Activated CD4-positive, alpha-beta T cell treated with anti-CD3 and anti-CD28 coated beads, Interleukin-2, amount 50 U/mL, for 1 hour (primary cell): ENCODE data around the gene ORMDL2.
"Not testable (repeated sequence)": the region's sequence is repeated elsewhere in the genome, so short reads cannot be mapped to it uniquely, and the experiment has no call there.

Experiments used
- DNase-seq: peaks from one replicate; pipeline ENCODE4 v3.0.0-alpha.2; 2020

The ORMDL2 gene

GRCh38 chr12:55829967-55830600, 12.2 kb downstream of the ORMDL2 start:
- DNase-seq = no peak

GRCh38 chr12:55830601-55831446, 13.0 kb downstream of the ORMDL2 start:
- DNase-seq = peak; percentile 44

GRCh38 chr12:55831447-55831815, 13.6 kb downstream of the ORMDL2 start:
- no peak for DNase-seq

- no peak for DNase-seq
These were observed 15.2 kb downstream of the ORMDL2 start for GRCh38 chr12:55833056-55833455.

GRCh38 chr12:55834400-55834799, 16.6 kb downstream of the ORMDL2 start:
- not testable (repeated sequence) for DNase-seq

GRCh38 chr12:55838361-55838760, 20.5 kb downstream of the ORMDL2 start:
- no peak for DNase-seq

GRCh38 chr12:55839345-55840140, 21.7 kb downstream of the ORMDL2 start:
- DNase-seq = no peak

- DNase-seq = no peak
These were observed 22.9 kb downstream of the ORMDL2 start for GRCh38 chr12:55840581-55841351.

GRCh38 chr12:55842681-55843429, 25.0 kb downstream of the ORMDL2 start, which contains the start of gene MMP19:
Gene MMP19, minus strand, starts transcription at chr12:55842936. Its CDS starts 106 bp downstream, at chr12:55842830.
- DNase-seq = no peak

- DNase-seq = no peak
These were observed 25.6 kb downstream of the ORMDL2 start for GRCh38 chr12:55843431-55843830.

GRCh38 chr12:55844961-55845360, 27.1 kb downstream of the ORMDL2 start:
- DNase-seq = no peak

- DNase-seq = no peak
These were observed 27.5 kb downstream of the ORMDL2 start for GRCh38 chr12:55845361-55845760.

GRCh38 chr12:55845785-55846496, 28.1 kb downstream of the ORMDL2 start:
- no peak for DNase-seq

- no peak for DNase-seq
These were observed 29.2 kb downstream of the ORMDL2 start for GRCh38 chr12:55847033-55847432.

- DNase-seq = no peak
These were observed 29.9 kb downstream of the ORMDL2 start for GRCh38 chr12:55847603-55848291.

GRCh38 chr12:55849616-55850343, 31.9 kb downstream of the ORMDL2 start:
- no peak for DNase-seq

- no peak for DNase-seq
These were observed 32.6 kb downstream of the ORMDL2 start for GRCh38 chr12:55850401-55850800.

- no peak for DNase-seq
These were observed 33.1 kb downstream of the ORMDL2 start for GRCh38 chr12:55850893-55851292.

- DNase-seq = no peak
These were observed 34.9 kb downstream of the ORMDL2 start for GRCh38 chr12:55852740-55853139.

GRCh38 chr12:55861396-55861795, 43.6 kb downstream of the ORMDL2 start:
- DNase-seq = no peak
